Loucy (cell line): ENCODE results near the gene BCAS3.

ENCODE experiments used
- H2AFZ ChIP-seq: fragments of 200-600 bp; sonication (generic); 2 replicates; pipeline ENCODE4 v1.6.0; 2016; ENCODE audit warnings: antibody characterized with exemption, mild to moderate bottlenecking, low read length, moderate library complexity
- H3F3A ChIP-seq: fragments of 200-600 bp; 2 replicates; pipeline ENCODE4 v1.6.0; 2016; ENCODE audit warnings: antibody characterized with exemption, low read depth, mild to moderate bottlenecking
- H3K27me3 ChIP-seq: fragments of 200-600 bp; sonication (generic); 2 replicates; pipeline ENCODE4 v1.6.1; 2014; ENCODE audit warnings: low read length, mild to moderate bottlenecking; ENCODE audit not compliant: insufficient read depth, poor library complexity, severe bottlenecking
- H3K36me3 ChIP-seq: fragments of 200-600 bp; sonication (generic); 2 replicates; pipeline ENCODE4 v1.6.1; 2016; ENCODE audit warnings: low read length; ENCODE audit not compliant: insufficient read depth
- H3K4me1 ChIP-seq: fragments of 200-600 bp; sonication (generic); 2 replicates; pipeline ENCODE4 v1.5.1; 2014; ENCODE audit warnings: low read length, mild to moderate bottlenecking; ENCODE audit not compliant: insufficient read depth, poor library complexity, severe bottlenecking
- H3K4me2 ChIP-seq: fragments of 200-600 bp; sonication (generic); 2 replicates; pipeline ENCODE4 v1.6.0; 2014; ENCODE audit warnings: antibody characterized with exemption, low read length, low read depth, mild to moderate bottlenecking; ENCODE audit not compliant: poor library complexity, severe bottlenecking
- H3K4me3 ChIP-seq: fragments of 200-600 bp; sonication (generic); 2 replicates; pipeline ENCODE4 v1.5.1; 2014; ENCODE audit warnings: low read length, mild to moderate bottlenecking, mixed read lengths; ENCODE audit not compliant: poor library complexity, severe bottlenecking
- H3K79me2 ChIP-seq: fragments of 200-600 bp; sonication (generic); 2 replicates; pipeline ENCODE4 v1.6.1; 2014; ENCODE audit warnings: low read length; ENCODE audit not compliant: insufficient read depth
- H3K9ac ChIP-seq: fragments of 200-600 bp; sonication (generic); 2 replicates; pipeline ENCODE4 v1.6.0; 2014; ENCODE audit warnings: mild to moderate bottlenecking, low read depth, low read length, moderate library complexity; ENCODE audit not compliant: poor library complexity, severe bottlenecking
- H3K9me2 ChIP-seq: fragments of 200-600 bp; sonication (generic); replicated peaks from 2 replicates; pipeline ENCODE4 v1.6.1; 2016; ENCODE audit warnings: low read depth, low read length, mixed read lengths
- H3K9me3 ChIP-seq: fragments of 200-600 bp; sonication (generic); 2 replicates; pipeline ENCODE4 v1.6.1; 2014; ENCODE audit warnings: mild to moderate bottlenecking, antibody characterized with exemption, low read length, low read depth; ENCODE audit not compliant: insufficient read depth
- H4K20me1 ChIP-seq: fragments of 200-600 bp; sonication (generic); 2 replicates; pipeline ENCODE4 v1.6.0; 2014; ENCODE audit warnings: antibody characterized with exemption, low read length, mild to moderate bottlenecking; ENCODE audit not compliant: insufficient read depth, poor library complexity, severe bottlenecking
- CTCF ChIP-seq: fragments of 200-600 bp; sonication (generic); conservative IDR thresholded peaks from 2 replicates; pipeline ENCODE4 v1.5.1; 2014; ENCODE audit warnings: mild to moderate bottlenecking, antibody characterized with exemption, low read length
- EZH2phosphoT487 ChIP-seq: fragments of 200-600 bp; IDR thresholded peaks from 2 replicates; pipeline ENCODE4 v1.6.1; 2018; ENCODE audit warnings: antibody characterized with exemption, mild to moderate bottlenecking, moderate library complexity, borderline replicate concordance

The BCAS3 gene

GRCh38 chr17:61362852-61363600 lies 685.4 kb downstream of the BCAS3 start:
- no peaks in the 10 kb centered on the region for H3F3A ChIP-seq
- TF ChIP-seq CTCF = no peak
- TF ChIP-seq EZH2phosphoT487 = no peak
- no peaks in the 10 kb centered on the region for H3K9me2 ChIP-seq
- H4K20me1 ChIP-seq = no peaks in the 10 kb centered on the region
- H3K27me3 ChIP-seq = no peaks in the 10 kb centered on the region
- no peak overlapping the region for H2AFZ ChIP-seq
- H3K4me3 ChIP-seq = no peak overlapping the region
- H3K79me2 ChIP-seq = no peaks in the 10 kb centered on the region
- no peaks in the 10 kb centered on the region for H3K4me1 ChIP-seq
- no peaks in the 10 kb centered on the region for H3K36me3 ChIP-seq
- no peaks in the 10 kb centered on the region for H3K9me3 ChIP-seq
- H3K9ac ChIP-seq = no peak overlapping the region
- H3K4me2 ChIP-seq = no peak overlapping the region

- Histone ChIP-seq H3K4me1 (no peaks in the 10 kb centered on the region), H3K4me3 (no peak overlapping the region), H4K20me1 (no peaks in the 10 kb centered on the region), H3K9ac (no peak overlapping the region), H3F3A (no peaks in the 10 kb centered on the region), H3K9me2 (no peaks in the 10 kb centered on the region), H3K9me3 (no peaks in the 10 kb centered on the region), H2AFZ (no peak overlapping the region), H3K27me3 (no peaks in the 10 kb centered on the region), H3K79me2 (no peaks in the 10 kb centered on the region), H3K4me2 (no peak overlapping the region), H3K36me3 (no peaks in the 10 kb centered on the region)
- TF ChIP-seq EZH2phosphoT487 (no peak), CTCF (no peak)
Measured at GRCh38 chr17:61363601-61364462, 686.2 kb downstream of the BCAS3 start.

GRCh38 chr17:61364463-61364846 lies 686.8 kb downstream of the BCAS3 start:
- Histone ChIP-seq H3K4me2 (no peak overlapping the region), H3K9me2 (no peaks in the 10 kb centered on the region), H3K9me3 (no peaks in the 10 kb centered on the region), H3F3A (no peaks in the 10 kb centered on the region), H3K4me3 (no peak overlapping the region), H2AFZ (no peak overlapping the region), H3K27me3 (no peaks in the 10 kb centered on the region), H3K36me3 (no peaks in the 10 kb centered on the region), H3K4me1 (no peaks in the 10 kb centered on the region), H3K9ac (no peak overlapping the region), H4K20me1 (no peaks in the 10 kb centered on the region), H3K79me2 (no peaks in the 10 kb centered on the region)
- TF ChIP-seq EZH2phosphoT487 (no peak), CTCF (no peak)
